ENCODE measurements around the gene GPR160.

- TF ChIP-seq, protein P1, sequence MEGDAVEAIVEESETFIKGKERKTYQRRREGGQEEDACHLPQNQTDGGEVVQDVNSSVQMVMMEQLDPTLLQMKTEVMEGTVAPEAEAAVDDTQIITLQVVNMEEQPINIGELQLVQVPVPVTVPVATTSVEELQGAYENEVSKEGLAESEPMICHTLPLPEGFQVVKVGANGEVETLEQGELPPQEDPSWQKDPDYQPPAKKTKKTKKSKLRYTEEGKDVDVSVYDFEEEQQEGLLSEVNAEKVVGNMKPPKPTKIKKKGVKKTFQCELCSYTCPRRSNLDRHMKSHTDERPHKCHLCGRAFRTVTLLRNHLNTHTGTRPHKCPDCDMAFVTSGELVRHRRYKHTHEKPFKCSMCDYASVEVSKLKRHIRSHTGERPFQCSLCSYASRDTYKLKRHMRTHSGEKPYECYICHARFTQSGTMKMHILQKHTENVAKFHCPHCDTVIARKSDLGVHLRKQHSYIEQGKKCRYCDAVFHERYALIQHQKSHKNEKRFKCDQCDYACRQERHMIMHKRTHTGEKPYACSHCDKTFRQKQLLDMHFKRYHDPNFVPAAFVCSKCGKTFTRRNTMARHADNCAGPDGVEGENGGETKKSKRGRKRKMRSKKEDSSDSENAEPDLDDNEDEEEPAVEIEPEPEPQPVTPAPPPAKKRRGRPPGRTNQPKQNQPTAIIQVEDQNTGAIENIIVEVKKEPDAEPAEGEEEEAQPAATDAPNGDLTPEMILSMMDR (IDR thresholded peaks at IDR 0.05 in 4 of 5, conservative IDR thresholded peaks at IDR 0.05 in 1 of 5) = no peak
- TF ChIP-seq POLR2A (IDR thresholded peaks at IDR 0.05) = no peak
Measured at GRCh38 chr3:170092907-170093306, 55.1 kb downstream of the GPR160 start.
